Trophoblast cell (in vitro differentiated cells and primary cell): ENCODE data around the gene PAK1.
A peak's percentile ranks its signal among the peaks of the same experiment; 100 is the strongest.

Source experiments
- DNase-seq, 2 donors: peaks; one replicate each; pipeline ENCODE4 v3.0.0-alpha.2; 2016
- H2AFZ ChIP-seq: 2 replicates; pipeline ENCODE4 v1.6.1; 2013; ENCODE audit warnings: low read length, moderate library complexity, mild to moderate bottlenecking; ENCODE audit not compliant: insufficient read depth, poor library complexity
- H2AK5ac ChIP-seq: 2 replicates; pipeline ENCODE4 v1.6.1; 2013; ENCODE audit warnings: mild to moderate bottlenecking, low read length
- H2BK120ac ChIP-seq: 2 replicates; pipeline ENCODE4 v1.6.1; 2013; ENCODE audit warnings: low read length, mild to moderate bottlenecking, moderate library complexity; ENCODE audit not compliant: insufficient read depth, poor library complexity
- H2BK12ac ChIP-seq: 2 replicates; pipeline ENCODE4 v1.6.1; 2013; ENCODE audit warnings: mild to moderate bottlenecking, low read length, moderate library complexity
- H2BK5ac ChIP-seq: 2 replicates; pipeline ENCODE4 v1.6.1; 2013; ENCODE audit warnings: low read length, low read depth, moderate library complexity, mild to moderate bottlenecking; ENCODE audit not compliant: poor library complexity
- H3K14ac ChIP-seq: 2 replicates; pipeline ENCODE4 v1.6.1; 2013; ENCODE audit warnings: mild to moderate bottlenecking, low read length
- H3K18ac ChIP-seq: 2 replicates; pipeline ENCODE4 v1.6.1; 2013; ENCODE audit warnings: mild to moderate bottlenecking, low read length
- H3K23ac ChIP-seq: 2 replicates; pipeline ENCODE4 v1.6.1; 2013; ENCODE audit warnings: low read length
- H3K27ac ChIP-seq: 2 replicates; pipeline ENCODE4 v1.5.1; 2013; ENCODE audit warnings: low read depth, mild to moderate bottlenecking, inconsistent platforms, low read length, moderate library complexity
- H3K27me3 ChIP-seq: 2 replicates; pipeline ENCODE4 v1.6.1; 2013; ENCODE audit warnings: inconsistent platforms, mild to moderate bottlenecking, low read length, moderate library complexity; ENCODE audit not compliant: insufficient read depth
- H3K36me3 ChIP-seq, 2 experiments: 1 replicate in 1 of 2; 2 replicates in 1 of 2; pipeline ENCODE4 v1.6.1; 2013; ENCODE audit warnings: low read length in 2 of 2, mild to moderate bottlenecking in 2 of 2, moderate library complexity in 1 of 2; ENCODE audit not compliant: insufficient read depth in 2 of 2, control insufficient read depth in 1 of 2
- H3K4ac ChIP-seq: 2 replicates; pipeline ENCODE4 v1.6.1; 2013; ENCODE audit warnings: low read depth, mild to moderate bottlenecking, low read length, moderate library complexity
- H3K4me1 ChIP-seq, 2 experiments: 1 replicate in 1 of 2; 2 replicates in 1 of 2; pipeline ENCODE4 v1.6.1; 2013; ENCODE audit warnings: low read length in 2 of 2, mild to moderate bottlenecking in 2 of 2, moderate library complexity in 1 of 2; ENCODE audit not compliant: insufficient read depth in 2 of 2, control insufficient read depth in 1 of 2
- H3K4me2 ChIP-seq: 2 replicates; pipeline ENCODE4 v1.6.1; 2013; ENCODE audit warnings: inconsistent platforms, mild to moderate bottlenecking, low read length, moderate library complexity
- H3K4me3 ChIP-seq: 2 replicates; pipeline ENCODE4 v1.5.1; 2013; ENCODE audit warnings: mild to moderate bottlenecking, low read depth, low read length, inconsistent platforms
- H3K79me1 ChIP-seq: one replicate; pipeline ENCODE4 v1.6.1; 2013; ENCODE audit warnings: low read length
- H3K79me2 ChIP-seq: 2 replicates; pipeline ENCODE4 v1.6.1; 2013; ENCODE audit warnings: low read length, mild to moderate bottlenecking; ENCODE audit not compliant: control insufficient read depth, insufficient read depth, poor library complexity
- H3K9ac ChIP-seq: 2 replicates; pipeline ENCODE4 v1.6.1; 2013; ENCODE audit warnings: mild to moderate bottlenecking, low read length
- H3K9me3 ChIP-seq: 2 replicates; pipeline ENCODE4 v1.6.1; 2013; ENCODE audit warnings: low read depth, mild to moderate bottlenecking, control low read depth, inconsistent platforms, low read length; ENCODE audit not compliant: insufficient read depth
- H4K12ac ChIP-seq: 2 replicates; pipeline ENCODE4 v1.6.1; 2013; ENCODE audit warnings: low read depth, mild to moderate bottlenecking, low read length, moderate library complexity
- H4K8ac ChIP-seq: 2 replicates; pipeline ENCODE4 v1.6.1; 2013; ENCODE audit warnings: low read depth, mild to moderate bottlenecking, low read length, moderate library complexity
- H4K91ac ChIP-seq: one replicate; pipeline ENCODE4 v1.6.1; 2013; ENCODE audit warnings: low read depth, mild to moderate bottlenecking, low read length, moderate library complexity
- WGBS: extraction: QIAGEN DNeasy Blood & Tissue Kit; methylation state at CpG from one replicate; pipeline ENCODE4 v1.1.7; 2013; ENCODE audit warnings: missing lambda C conversion rate; ENCODE audit not compliant: insufficient read length, insufficient coverage; ENCODE audit errors: extremely low coverage; 5-methylcytosine and 5-hydroxymethylcytosine counted together

PAK1 gene

DNA sequence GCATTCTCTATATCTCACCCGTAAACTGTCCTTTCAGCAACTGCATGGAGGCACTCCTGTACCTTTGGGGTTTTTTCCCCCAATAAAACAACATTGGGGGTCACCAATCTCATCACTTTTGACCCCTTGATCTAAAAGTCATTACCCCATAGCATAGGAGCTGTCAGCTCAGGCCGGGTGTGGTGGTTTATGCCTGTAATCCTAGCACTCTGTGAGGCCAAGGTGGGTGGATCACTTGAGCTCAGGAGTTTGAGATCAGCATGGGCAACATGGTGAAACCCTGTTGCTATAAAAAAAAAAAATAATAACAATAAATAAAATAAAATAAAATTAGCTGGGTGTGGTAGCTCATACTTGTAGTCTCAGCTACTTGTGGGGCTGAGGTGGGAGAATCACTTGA, 155.3 kb downstream of the PAK1 start:
- no CpG with 5 or more reads among the region's 2 CpGs for WGBS
- no peak for DNase-seq
- no peaks in the 10 kb centered on the region for H3K27me3 ChIP-seq

DNA sequence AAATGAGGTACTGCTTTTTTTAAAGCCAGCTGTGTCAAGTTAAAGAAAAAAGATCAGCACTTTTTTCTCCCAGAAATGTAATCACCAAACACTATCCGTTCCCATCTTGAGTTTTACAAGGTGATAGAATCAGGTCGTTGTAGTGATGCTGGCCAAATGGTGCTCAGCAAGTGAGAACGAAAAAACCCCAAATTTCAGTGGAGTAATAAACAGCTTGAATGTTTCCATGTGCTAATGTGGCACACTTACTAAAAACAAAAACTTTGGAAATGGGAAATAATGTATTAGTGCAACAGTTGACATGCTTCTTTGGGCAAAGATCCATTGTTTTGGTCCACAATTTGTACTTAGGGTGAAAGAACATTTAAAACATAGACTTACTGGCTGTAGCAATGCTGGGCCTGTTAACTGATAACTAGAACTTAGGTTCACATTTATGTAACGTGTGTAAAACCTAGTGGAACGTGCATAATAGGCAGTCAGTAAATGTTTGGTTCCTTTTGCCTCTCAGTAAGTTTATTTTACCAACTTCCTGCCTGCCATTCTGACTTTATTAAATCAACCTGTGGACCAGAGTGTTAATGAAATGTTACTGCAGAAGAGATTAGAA, 157.1 kb downstream of the PAK1 start:
- Histone ChIP-seq H3K4me2 (no peak overlapping the region), H3K79me2 (no peaks in the 10 kb centered on the region), H3K27me3 (no peaks in the 10 kb centered on the region), H3K9me3 (no peaks in the 10 kb centered on the region), H3K36me3 (peaks cover 0 to 4% of the 10 kb centered on the region in 2 experiments), H4K12ac (no peak overlapping the region), H3K9ac (no peak overlapping the region), H2AFZ (no peak overlapping the region), H3K4me1 (no peaks in the 10 kb centered on the region), H2BK120ac (no peak overlapping the region), H3K18ac (no peak overlapping the region), H3K27ac (no peak overlapping the region), H4K91ac (no peak overlapping the region), H4K8ac (no peak overlapping the region), H2BK12ac (no peak overlapping the region), H3K23ac (no peak overlapping the region), H3K4ac (no peak overlapping the region), H2AK5ac (no peak overlapping the region), H3K14ac (no peak overlapping the region), H2BK5ac (no peak overlapping the region), H3K4me3 (no peak overlapping the region), H3K79me1 (no peaks in the 10 kb centered on the region)
- DNase-seq = no peak
- no CpG with 5 or more reads among the region's 5 CpGs for WGBS

More for the DNA sequence above, 155.3 kb downstream of the PAK1 start:
- H3K4me2 ChIP-seq = no peak overlapping the region
- no peak overlapping the region for H2AFZ ChIP-seq
- no peak overlapping the region for H2AK5ac ChIP-seq
- H3K79me1 ChIP-seq = no peaks in the 10 kb centered on the region
- H3K36me3 ChIP-seq = peaks cover 7 to 11% of the 10 kb centered on the region in 2 experiments
- no peak overlapping the region for H2BK12ac ChIP-seq
- H3K4me3 ChIP-seq = no peak overlapping the region
- no peak overlapping the region for H3K23ac ChIP-seq
- no peak overlapping the region for H3K4ac ChIP-seq
- H2BK120ac ChIP-seq = no peak overlapping the region
- H3K18ac ChIP-seq = no peak overlapping the region
- no peak overlapping the region for H4K91ac ChIP-seq
- no peak overlapping the region for H4K8ac ChIP-seq
- H3K79me2 ChIP-seq = no peaks in the 10 kb centered on the region
- H3K4me1 ChIP-seq = no peaks in the 10 kb centered on the region
- H3K14ac ChIP-seq = no peak overlapping the region
- H2BK5ac ChIP-seq = no peak overlapping the region
- H4K12ac ChIP-seq = no peak overlapping the region
- H3K9me3 ChIP-seq = no peaks in the 10 kb centered on the region
- no peak overlapping the region for H3K9ac ChIP-seq
- no peak overlapping the region for H3K27ac ChIP-seq

DNA sequence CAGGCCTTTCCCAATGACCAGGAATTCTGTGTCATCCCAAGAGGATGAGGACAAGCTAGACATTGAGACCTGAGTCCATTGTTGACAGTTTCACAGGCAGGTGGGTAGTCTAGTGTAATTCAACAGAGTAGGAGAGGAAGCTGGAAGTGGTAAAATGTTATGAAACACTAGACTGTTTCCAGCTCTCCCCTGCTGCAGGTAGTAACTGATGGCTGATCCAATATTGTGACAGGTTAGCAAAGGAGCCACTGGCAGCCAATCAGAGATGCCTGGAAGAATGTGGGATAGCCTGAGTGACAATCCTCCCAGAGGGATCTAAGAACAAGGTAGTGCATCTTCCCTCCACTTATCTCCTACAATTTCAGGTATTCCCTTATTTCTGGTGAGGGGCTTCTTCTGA, 161.8 kb downstream of the PAK1 start:
- H4K91ac ChIP-seq = no peak overlapping the region
- H3K4me2 ChIP-seq = no peak overlapping the region
- DNase-seq = peak in 1 of 2 donors; percentile 18

DNA sequence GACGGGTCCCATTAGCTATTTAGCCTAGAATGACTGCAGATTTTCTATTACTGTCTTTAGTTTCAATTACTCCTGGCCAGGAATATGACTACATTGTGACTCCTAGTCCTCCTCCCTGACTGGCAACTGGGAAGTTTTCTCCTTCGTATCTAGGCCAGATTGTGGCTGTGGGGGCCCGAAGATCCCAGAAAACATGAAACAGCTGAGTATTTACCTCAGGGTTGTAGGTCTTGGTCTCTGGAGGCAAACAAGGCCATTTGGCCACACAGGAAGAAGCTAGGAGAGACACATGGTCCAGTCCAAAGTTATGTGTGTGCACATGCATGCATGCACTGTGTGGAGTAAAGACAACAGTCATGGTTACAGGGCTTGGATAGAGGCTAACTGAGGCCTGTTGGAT, 162.2 kb downstream of the PAK1 start:
- Histone ChIP-seq H3K4me3 (no peak overlapping the region), H2BK12ac (no peak overlapping the region), H3K4ac (no peak overlapping the region), H3K27ac (no peak overlapping the region), H3K79me1 (no peaks in the 10 kb centered on the region), H3K79me2 (no peaks in the 10 kb centered on the region), H4K12ac (no peak overlapping the region), H3K27me3 (no peaks in the 10 kb centered on the region), H4K8ac (no peak overlapping the region), H3K9ac (no peak overlapping the region), H2AK5ac (no peak overlapping the region), H2AFZ (no peak overlapping the region), H3K14ac (no peak overlapping the region), H3K36me3 (no peaks in the 10 kb centered on the region), H3K23ac (no peak overlapping the region), H3K4me2 (no peak overlapping the region), H3K4me1 (no peaks in the 10 kb centered on the region), H2BK5ac (no peak overlapping the region), H4K91ac (no peak overlapping the region), H3K9me3 (no peaks in the 10 kb centered on the region), H2BK120ac (no peak overlapping the region), H3K18ac (no peak overlapping the region)
- no CpG with 5 or more reads among the region's 3 CpGs for WGBS
- no peak for DNase-seq

More for the DNA sequence above, 161.8 kb downstream of the PAK1 start:
- H3K4me1 ChIP-seq = no peaks in the 10 kb centered on the region
- no peak overlapping the region for H3K4me3 ChIP-seq
- no peak overlapping the region for H4K8ac ChIP-seq
- H4K12ac ChIP-seq = no peak overlapping the region
- no peaks in the 10 kb centered on the region for H3K79me1 ChIP-seq
- no peak overlapping the region for H3K14ac ChIP-seq
- no peak overlapping the region for H3K9ac ChIP-seq
- H3K27me3 ChIP-seq = no peaks in the 10 kb centered on the region
- H2BK5ac ChIP-seq = no peak overlapping the region
- no peak overlapping the region for H3K27ac ChIP-seq
- H2BK12ac ChIP-seq = no peak overlapping the region
- no peaks in the 10 kb centered on the region for H3K79me2 ChIP-seq
- H3K36me3 ChIP-seq = no peaks in the 10 kb centered on the region
- no peak overlapping the region for H3K4ac ChIP-seq
- no peak overlapping the region for H2AK5ac ChIP-seq
- no peaks in the 10 kb centered on the region for H3K9me3 ChIP-seq
- H2BK120ac ChIP-seq = no peak overlapping the region
- no peak overlapping the region for H2AFZ ChIP-seq
- no peak overlapping the region for H3K18ac ChIP-seq
- H3K23ac ChIP-seq = no peak overlapping the region
